ENCODE data around the gene THBS2. TPM values are rescaled to one million over a fixed set of nuclear protein-coding genes. Genes with fewer than 3 reads are reported as not detected.
A peak's percentile ranks its signal among the peaks of the same experiment; 100 is the strongest.

THBS2 gene
- polyA plus RNA-seq, 1 donor from 2014 or later: 0.08 TPM

GRCh38 chr6:169172456-169172855 lies 81.2 kb downstream of the THBS2 start:
- Mint-ChIP-seq H3K27me3 (peaks cover 2% of the 10 kb centered on the region), H3K9me3 (no peaks in the 10 kb centered on the region), H3K4me1 (no peaks in the 10 kb centered on the region), H3K27ac (no peak overlapping the region), H3K36me3 (peaks cover 1% of the 10 kb centered on the region), H3K4me3 (no peak overlapping the region)

GRCh38 chr6:169171951-169172350 lies 81.7 kb downstream of the THBS2 start:
- Mint-ChIP-seq H3K27ac (no peak overlapping the region), H3K36me3 (peaks cover 1% of the 10 kb centered on the region), H3K4me3 (peak overlapping the region in 1 of 4 donors; percentile 63), H3K4me1 (no peaks in the 10 kb centered on the region), H3K9me3 (no peaks in the 10 kb centered on the region), H3K27me3 (peaks cover 2% of the 10 kb centered on the region)

- H3K27ac Mint-ChIP-seq: peak overlapping the region in 1 of 3 donors; percentile 62
- no peaks in the 10 kb centered on the region for H3K9me3 Mint-ChIP-seq
- H3K4me3 Mint-ChIP-seq: no peak overlapping the region
- no peaks in the 10 kb centered on the region for H3K4me1 Mint-ChIP-seq
- H3K36me3 Mint-ChIP-seq: peaks cover 1% of the 10 kb centered on the region
- H3K27me3 Mint-ChIP-seq: peaks cover 3% of the 10 kb centered on the region
Observed at GRCh38 chr6:169171016-169171415, 82.6 kb downstream of the THBS2 start.

GRCh38 chr6:169170583-169170955 lies 83.1 kb downstream of the THBS2 start:
- no peaks in the 10 kb centered on the region for H3K9me3 Mint-ChIP-seq
- H3K4me3 Mint-ChIP-seq: no peak overlapping the region
- H3K4me1 Mint-ChIP-seq: no peaks in the 10 kb centered on the region
- H3K27ac Mint-ChIP-seq: no peak overlapping the region
- peaks cover 1% of the 10 kb centered on the region for H3K36me3 Mint-ChIP-seq
- H3K27me3 Mint-ChIP-seq: peaks cover 4% of the 10 kb centered on the region

GRCh38 chr6:169169941-169170582 lies 83.6 kb downstream of the THBS2 start:
- no peaks in the 10 kb centered on the region for H3K4me1 Mint-ChIP-seq

GRCh38 chr6:169169375-169169774 lies 84.3 kb downstream of the THBS2 start:
- H3K27me3 Mint-ChIP-seq: peaks cover 2% of the 10 kb centered on the region
- H3K4me1 Mint-ChIP-seq: no peaks in the 10 kb centered on the region
- H3K9me3 Mint-ChIP-seq: no peaks in the 10 kb centered on the region
- no peak overlapping the region for H3K27ac Mint-ChIP-seq
- H3K4me3 Mint-ChIP-seq: no peak overlapping the region
- H3K36me3 Mint-ChIP-seq: peaks cover 1% of the 10 kb centered on the region

More at GRCh38 chr6:169169941-169170582, 83.6 kb downstream of the THBS2 start:
- Mint-ChIP-seq H3K27ac (no peak overlapping the region), H3K9me3 (no peaks in the 10 kb centered on the region), H3K4me3 (peak overlapping the region in 1 of 4 donors; percentile 74), H3K36me3 (peaks cover 1% of the 10 kb centered on the region), H3K27me3 (peaks cover 2% of the 10 kb centered on the region)

GRCh38 chr6:169168706-169169105 lies 84.9 kb downstream of the THBS2 start:
- Mint-ChIP-seq H3K4me1 (no peaks in the 10 kb centered on the region), H3K27ac (no peak overlapping the region), H3K27me3 (peaks cover 2% of the 10 kb centered on the region), H3K36me3 (peaks cover 1% of the 10 kb centered on the region), H3K4me3 (peak overlapping the region in 1 of 4 donors; percentile 28), H3K9me3 (no peaks in the 10 kb centered on the region)

- H3K36me3 Mint-ChIP-seq: peaks cover 1% of the 10 kb centered on the region
- no peak overlapping the region for H3K27ac Mint-ChIP-seq
- no peaks in the 10 kb centered on the region for H3K9me3 Mint-ChIP-seq
- no peak overlapping the region for H3K4me3 Mint-ChIP-seq
- H3K4me1 Mint-ChIP-seq: no peaks in the 10 kb centered on the region
- peaks cover 2% of the 10 kb centered on the region for H3K27me3 Mint-ChIP-seq
Observed at GRCh38 chr6:169168302-169168630, 85.4 kb downstream of the THBS2 start.

GRCh38 chr6:169167581-169168301 lies 85.9 kb downstream of the THBS2 start:
- H3K9me3 Mint-ChIP-seq: no peaks in the 10 kb centered on the region
- H3K4me1 Mint-ChIP-seq: no peaks in the 10 kb centered on the region
- no peak overlapping the region for H3K4me3 Mint-ChIP-seq
- peaks cover 1% of the 10 kb centered on the region for H3K36me3 Mint-ChIP-seq
- peaks cover 2% of the 10 kb centered on the region for H3K27me3 Mint-ChIP-seq
- no peak overlapping the region for H3K27ac Mint-ChIP-seq

GRCh38 chr6:169166896-169167580 lies 86.6 kb downstream of the THBS2 start:
- H3K27ac Mint-ChIP-seq: no peak overlapping the region
- H3K36me3 Mint-ChIP-seq: peaks cover 1% of the 10 kb centered on the region
- H3K4me3 Mint-ChIP-seq: no peak overlapping the region
- H3K27me3 Mint-ChIP-seq: peaks cover 2% of the 10 kb centered on the region
- no peaks in the 10 kb centered on the region for H3K9me3 Mint-ChIP-seq
- no peaks in the 10 kb centered on the region for H3K4me1 Mint-ChIP-seq
